Activated CD8-positive, alpha-beta memory T cell treated with anti-CD3 and anti-CD28 coated beads, Interleukin-2, amount 10 ng/mL, durations not matched to agents 7 days and 5 days (primary cell): ENCODE results near the gene DHCR7. TPM values are rescaled to one million over a fixed set of nuclear protein-coding genes. Genes with fewer than 3 reads are reported as not detected.

Experiments used
- ATAC-seq: fragments of 150-1000 bp; cut with Tn5 transposase; one replicate; pipeline ENCODE4 v1.10.0; 2021; ENCODE audit warnings: moderate library complexity
- CTCF ChIA-PET: fragments of 350-600 bp; sonication (Branson Sonifier 250); formaldehyde crosslinking; loops from one replicate; lab custom pipeline; 2021; ENCODE audit warnings: antibody characterized with exemption; lab: Charles Lee
- DNase-seq: peaks from one replicate; pipeline ENCODE4 v3.0.0-alpha.2; 2020
- H3K27ac Mint-ChIP-seq: one replicate; pipeline ENCODE4 v1.8.0; 2021; ENCODE audit warnings: mild to moderate bottlenecking, mixed read lengths
- H3K27me3 Mint-ChIP-seq: one replicate; pipeline ENCODE4 v1.8.0; 2021; ENCODE audit warnings: mixed read lengths
- H3K36me3 Mint-ChIP-seq: one replicate; pipeline ENCODE4 v1.8.0; 2021; ENCODE audit warnings: mild to moderate bottlenecking, mixed read lengths
- H3K4me1 Mint-ChIP-seq: one replicate; pipeline ENCODE4 v1.8.0; 2021; ENCODE audit warnings: mixed read lengths
- H3K4me3 Mint-ChIP-seq: one replicate; pipeline ENCODE4 v1.8.0; 2021; ENCODE audit warnings: mild to moderate bottlenecking, moderate library complexity, mixed read lengths
- H3K9me3 Mint-ChIP-seq: one replicate; pipeline ENCODE4 v1.8.0; 2022; ENCODE audit warnings: low read depth, mixed read lengths
- total RNA-seq, 2 experiments: library from RNA; stranded (reverse); gene quantifications; one replicate each; pipeline ENCODE4 v1.2.3, GENCODE V29; 2021

Gene DHCR7
- total RNA-seq, 2 experiments from 2014 or later, result 54.7 to 90.5 TPM

GRCh38 chr11:71446150-71446549, 2.0 kb downstream of the DHCR7 start:
- CTCF ChIA-PET, result no interaction called here
- Mint-ChIP-seq H3K36me3 (peaks cover 41% of the 10 kb centered on the region), H3K27me3 (no peaks in the 10 kb centered on the region), H3K4me1 (peaks cover 37% of the 10 kb centered on the region), H3K4me3 (no peak overlapping the region), H3K27ac (no peak overlapping the region), H3K9me3 (peaks cover 5% of the 10 kb centered on the region)
- ATAC-seq (no peak), DNase-seq (no peak)

GRCh38 chr11:71444811-71445210, 3.4 kb downstream of the DHCR7 start:
- no peaks in the 10 kb centered on the region for H3K27me3 Mint-ChIP-seq

GRCh38 chr11:71443736-71444445, 4.3 kb downstream of the DHCR7 start:
- CTCF ChIA-PET, result no interaction called here
- no peak for DNase-seq
- Mint-ChIP-seq H3K27ac (no peak overlapping the region), H3K4me3 (no peak overlapping the region), H3K36me3 (peaks cover 49% of the 10 kb centered on the region), H3K4me1 (peaks cover 16% of the 10 kb centered on the region), H3K27me3 (no peaks in the 10 kb centered on the region), H3K9me3 (peaks cover 5% of the 10 kb centered on the region)
- ATAC-seq, result no peak

More at GRCh38 chr11:71444811-71445210, 3.4 kb downstream of the DHCR7 start:
- no peak overlapping the region for H3K27ac Mint-ChIP-seq
- no peak overlapping the region for H3K4me3 Mint-ChIP-seq
- DNase-seq, result no peak
- CTCF ChIA-PET, result no interaction called here
- no peak for ATAC-seq
- H3K4me1 Mint-ChIP-seq, result peaks cover 25% of the 10 kb centered on the region
- peaks cover 5% of the 10 kb centered on the region for H3K9me3 Mint-ChIP-seq
- peaks cover 46% of the 10 kb centered on the region for H3K36me3 Mint-ChIP-seq

GRCh38 chr11:71442880-71443279, 5.3 kb downstream of the DHCR7 start:
- no peak for ATAC-seq
- peaks cover 16% of the 10 kb centered on the region for H3K4me1 Mint-ChIP-seq
- peaks cover 5% of the 10 kb centered on the region for H3K9me3 Mint-ChIP-seq
- H3K4me3 Mint-ChIP-seq, result no peak overlapping the region
- no peaks in the 10 kb centered on the region for H3K27me3 Mint-ChIP-seq
- H3K36me3 Mint-ChIP-seq, result peaks cover 51% of the 10 kb centered on the region
- CTCF ChIA-PET, result no interaction called here
- DNase-seq, result no peak
- H3K27ac Mint-ChIP-seq, result no peak overlapping the region

- no peaks in the 10 kb centered on the region for H3K27me3 Mint-ChIP-seq
- no peak for ATAC-seq
- H3K27ac Mint-ChIP-seq, result no peak overlapping the region
- H3K9me3 Mint-ChIP-seq, result peaks cover 5% of the 10 kb centered on the region
- peaks cover 50% of the 10 kb centered on the region for H3K36me3 Mint-ChIP-seq
- CTCF ChIA-PET, result no interaction called here
- DNase-seq, result no peak
- H3K4me3 Mint-ChIP-seq, result no peak overlapping the region
- H3K4me1 Mint-ChIP-seq, result peaks cover 10% of the 10 kb centered on the region
Observed at GRCh38 chr11:71442123-71442522, 6.1 kb downstream of the DHCR7 start.

- CTCF ChIA-PET, result no interaction called here
- H3K9me3 Mint-ChIP-seq, result peaks cover 4% of the 10 kb centered on the region
- H3K4me1 Mint-ChIP-seq, result peaks cover 3% of the 10 kb centered on the region
- no peak overlapping the region for H3K27ac Mint-ChIP-seq
- H3K36me3 Mint-ChIP-seq, result peaks cover 44% of the 10 kb centered on the region
- H3K4me3 Mint-ChIP-seq, result no peak overlapping the region
- DNase-seq (no peak), ATAC-seq (no peak)
- H3K27me3 Mint-ChIP-seq, result no peaks in the 10 kb centered on the region
Observed at GRCh38 chr11:71441251-71441650, 6.9 kb downstream of the DHCR7 start.

GRCh38 chr11:71440021-71440755, 8.0 kb downstream of the DHCR7 start:
- no peaks in the 10 kb centered on the region for H3K4me1 Mint-ChIP-seq
- H3K36me3 Mint-ChIP-seq, result peaks cover 37% of the 10 kb centered on the region
- DNase-seq (no peak), ATAC-seq (no peak)
- no peaks in the 10 kb centered on the region for H3K9me3 Mint-ChIP-seq
- no peak overlapping the region for H3K4me3 Mint-ChIP-seq
- no peaks in the 10 kb centered on the region for H3K27me3 Mint-ChIP-seq
- no peak overlapping the region for H3K27ac Mint-ChIP-seq
- CTCF ChIA-PET, result no interaction called here

GRCh38 chr11:71438650-71439049, 9.5 kb downstream of the DHCR7 start:
- ATAC-seq (no peak), DNase-seq (no peak)
- no peaks in the 10 kb centered on the region for H3K27me3 Mint-ChIP-seq
- no peaks in the 10 kb centered on the region for H3K9me3 Mint-ChIP-seq
- CTCF ChIA-PET, result no interaction called here
- peaks cover 27% of the 10 kb centered on the region for H3K36me3 Mint-ChIP-seq
- H3K27ac Mint-ChIP-seq, result no peak overlapping the region
- no peak overlapping the region for H3K4me3 Mint-ChIP-seq
- H3K4me1 Mint-ChIP-seq, result no peaks in the 10 kb centered on the region

GRCh38 chr11:71437879-71438278, 10.3 kb downstream of the DHCR7 start:
- Mint-ChIP-seq H3K4me1 (no peaks in the 10 kb centered on the region), H3K27me3 (no peaks in the 10 kb centered on the region), H3K36me3 (peaks cover 20% of the 10 kb centered on the region), H3K27ac (no peak overlapping the region), H3K9me3 (no peaks in the 10 kb centered on the region), H3K4me3 (no peak overlapping the region)
- ATAC-seq (no peak), DNase-seq (no peak)
- CTCF ChIA-PET, result no interaction called here

GRCh38 chr11:71437399-71437798, 10.8 kb downstream of the DHCR7 start:
- CTCF ChIA-PET, result no interaction called here
- no peaks in the 10 kb centered on the region for H3K27me3 Mint-ChIP-seq
- peaks cover 16% of the 10 kb centered on the region for H3K36me3 Mint-ChIP-seq
- ATAC-seq (no peak), DNase-seq (no peak)
- H3K9me3 Mint-ChIP-seq, result no peaks in the 10 kb centered on the region
- H3K4me1 Mint-ChIP-seq, result no peaks in the 10 kb centered on the region
- H3K4me3 Mint-ChIP-seq, result no peak overlapping the region
- no peak overlapping the region for H3K27ac Mint-ChIP-seq

GRCh38 chr11:71436861-71437260, 11.3 kb downstream of the DHCR7 start:
- no peaks in the 10 kb centered on the region for H3K27me3 Mint-ChIP-seq
- peaks cover 15% of the 10 kb centered on the region for H3K36me3 Mint-ChIP-seq
- ATAC-seq, result no peak
- CTCF ChIA-PET, result no interaction called here
- no peaks in the 10 kb centered on the region for H3K4me1 Mint-ChIP-seq
- no peak overlapping the region for H3K4me3 Mint-ChIP-seq
- no peaks in the 10 kb centered on the region for H3K9me3 Mint-ChIP-seq
- no peak overlapping the region for H3K27ac Mint-ChIP-seq
- no peak for DNase-seq

GRCh38 chr11:71435278-71435951, 12.8 kb downstream of the DHCR7 start:
- DNase-seq (no peak), ATAC-seq (no peak)
- H3K27me3 Mint-ChIP-seq, result no peaks in the 10 kb centered on the region
- H3K36me3 Mint-ChIP-seq, result peaks cover 11% of the 10 kb centered on the region
- H3K4me3 Mint-ChIP-seq, result no peak overlapping the region
- no peak overlapping the region for H3K27ac Mint-ChIP-seq
- no peaks in the 10 kb centered on the region for H3K4me1 Mint-ChIP-seq
- CTCF ChIA-PET, result no interaction called here
- H3K9me3 Mint-ChIP-seq, result no peaks in the 10 kb centered on the region

- Mint-ChIP-seq H3K4me1 (peaks cover 2% of the 10 kb centered on the region), H3K27me3 (no peaks in the 10 kb centered on the region), H3K9me3 (no peaks in the 10 kb centered on the region), H3K27ac (no peak overlapping the region), H3K36me3 (peaks cover 7% of the 10 kb centered on the region), H3K4me3 (no peak overlapping the region)
- DNase-seq (no peak), ATAC-seq (no peak)
- CTCF ChIA-PET, result no interaction called here
Observed at GRCh38 chr11:71434576-71435130, 13.5 kb downstream of the DHCR7 start.
